Midbrain (tissue), 1 donor: Measurements from ENCODE around the gene SLC25A23.

Experiments used
- DNase-seq: peaks from one replicate; lab custom pipeline; 2025; lab: John Stamatoyannopoulos, UW

Gene SLC25A23

GRCh38 chr19:6424939-6425731, 34.5 kb downstream of the SLC25A23 start:
- peak; percentile 100 for DNase-seq

GRCh38 chr19:6424195-6424938, 35.2 kb downstream of the SLC25A23 start, which contains the start of gene KHSRP:
Gene KHSRP (minus strand): TSS chr19:6424811. CDS start chr19:6424701, 110 bp downstream.
- no peak for DNase-seq

GRCh38 chr19:6423499-6424194, 35.9 kb downstream of the SLC25A23 start:
- no peak for DNase-seq

- no peak for DNase-seq
Measured at GRCh38 chr19:6421075-6422014, 38.2 kb downstream of the SLC25A23 start.

- no peak for DNase-seq
Measured at GRCh38 chr19:6418562-6418932, 41.0 kb downstream of the SLC25A23 start.

- DNase-seq: peak; percentile 43
Measured at GRCh38 chr19:6417713-6418561, 41.7 kb downstream of the SLC25A23 start.

- no peak for DNase-seq
Measured at GRCh38 chr19:6416658-6417405, 42.8 kb downstream of the SLC25A23 start.

GRCh38 chr19:6415591-6416190, 43.9 kb downstream of the SLC25A23 start:
- DNase-seq: no peak

GRCh38 chr19:6414793-6415590, 44.6 kb downstream of the SLC25A23 start:
- no peak for DNase-seq

- no peak for DNase-seq
Measured at GRCh38 chr19:6413721-6414643, 45.6 kb downstream of the SLC25A23 start.

- no peak for DNase-seq
Measured at GRCh38 chr19:6413291-6413690, 46.3 kb downstream of the SLC25A23 start.

GRCh38 chr19:6412447-6413091, 47.0 kb downstream of the SLC25A23 start:
- no peak for DNase-seq

- DNase-seq: no peak
Measured at GRCh38 chr19:6412061-6412446, 47.5 kb downstream of the SLC25A23 start.

- no peak for DNase-seq
Measured at GRCh38 chr19:6409346-6409745, 50.2 kb downstream of the SLC25A23 start.

- DNase-seq: no peak
Measured at GRCh38 chr19:6406401-6406800, 53.2 kb downstream of the SLC25A23 start.

- peak; percentile 59 for DNase-seq
Measured at GRCh38 chr19:6402837-6403608, 56.6 kb downstream of the SLC25A23 start.
